Measurements from ENCODE around the gene POLR3GL.
"Not testable (repeated sequence)": the region's sequence is repeated elsewhere in the genome, so short reads cannot be mapped to it uniquely, and the experiment has no call there.

The POLR3GL gene

DNA sequence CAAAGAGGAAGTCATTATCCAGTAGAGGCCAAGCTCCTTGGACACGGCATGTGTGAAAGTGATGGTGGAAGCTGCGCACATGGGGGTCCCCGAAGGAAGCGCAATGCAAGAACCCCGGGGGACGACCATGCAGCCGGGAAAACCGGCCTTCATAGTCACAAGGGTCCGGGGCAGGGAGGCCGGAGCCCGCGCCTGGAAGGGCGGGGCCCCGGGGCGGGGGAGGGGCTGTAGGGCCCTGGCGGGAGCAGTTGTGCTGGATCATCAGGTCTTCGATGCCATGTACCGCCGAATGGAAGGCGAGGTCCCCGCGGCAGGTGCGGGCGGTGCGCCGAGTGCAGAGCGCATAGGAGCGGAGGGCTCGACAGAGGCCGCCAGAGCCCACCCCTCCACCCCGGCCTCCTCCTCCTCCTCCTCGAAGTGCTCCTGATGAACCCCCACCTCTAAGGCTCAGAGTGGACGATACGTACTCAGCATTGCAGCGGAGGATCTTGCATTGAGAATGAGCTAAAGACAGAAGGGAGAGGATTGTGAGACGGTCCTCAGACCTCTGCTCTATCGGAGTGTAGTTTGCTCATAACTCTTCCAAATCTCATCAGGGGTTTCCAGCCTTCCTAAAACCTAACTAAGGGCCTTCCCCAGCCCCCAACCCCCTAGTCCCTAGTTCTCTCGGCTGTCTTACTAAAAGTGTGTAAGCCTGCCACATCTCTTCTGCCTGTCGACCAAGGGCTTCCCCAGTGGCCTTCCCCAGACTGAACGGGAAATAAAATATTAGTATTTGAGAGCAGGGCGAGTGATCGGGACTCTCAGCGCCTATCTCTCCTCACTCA lies 55.0 kb downstream of the POLR3GL start:
- DNase-seq (ENCODE audit: extremely low read depth, low read depth): no peak
- TF ChIP-seq CTCF (IDR thresholded peaks at IDR 0.05; ENCODE audit: low read depth, low read length): no peak

GRCh38 chr1:146020058-146021049 lies 55.9 kb downstream of the POLR3GL start:
- no peak for TF ChIP-seq CTCF (IDR thresholded peaks at IDR 0.05; ENCODE audit: low read depth, low read length)
- no peak for DNase-seq (ENCODE audit: extremely low read depth, low read depth)

DNA sequence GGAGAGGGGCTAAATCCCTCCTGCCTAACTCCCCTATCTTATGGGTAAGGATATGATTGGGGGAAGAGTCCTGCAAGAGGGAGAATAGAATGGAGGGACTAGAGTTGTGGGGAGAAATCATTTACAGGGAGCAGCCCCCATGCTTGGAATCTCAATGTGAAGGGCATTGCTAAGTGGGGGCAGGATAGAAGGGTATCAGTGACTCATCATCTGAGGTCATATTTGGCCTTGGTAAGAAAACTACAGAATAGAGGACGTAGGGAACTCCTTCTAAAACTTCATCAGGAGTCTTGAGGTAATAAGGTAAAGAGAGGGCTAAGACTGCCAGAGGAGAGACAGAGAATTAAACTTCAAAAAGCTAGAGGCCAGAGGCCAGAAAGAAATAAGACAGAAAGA lies 56.6 kb downstream of the POLR3GL start:
- no peak for TF ChIP-seq CTCF (IDR thresholded peaks at IDR 0.05; ENCODE audit: low read depth, low read length)
- no peak for DNase-seq (ENCODE audit: extremely low read depth, low read depth)

DNA sequence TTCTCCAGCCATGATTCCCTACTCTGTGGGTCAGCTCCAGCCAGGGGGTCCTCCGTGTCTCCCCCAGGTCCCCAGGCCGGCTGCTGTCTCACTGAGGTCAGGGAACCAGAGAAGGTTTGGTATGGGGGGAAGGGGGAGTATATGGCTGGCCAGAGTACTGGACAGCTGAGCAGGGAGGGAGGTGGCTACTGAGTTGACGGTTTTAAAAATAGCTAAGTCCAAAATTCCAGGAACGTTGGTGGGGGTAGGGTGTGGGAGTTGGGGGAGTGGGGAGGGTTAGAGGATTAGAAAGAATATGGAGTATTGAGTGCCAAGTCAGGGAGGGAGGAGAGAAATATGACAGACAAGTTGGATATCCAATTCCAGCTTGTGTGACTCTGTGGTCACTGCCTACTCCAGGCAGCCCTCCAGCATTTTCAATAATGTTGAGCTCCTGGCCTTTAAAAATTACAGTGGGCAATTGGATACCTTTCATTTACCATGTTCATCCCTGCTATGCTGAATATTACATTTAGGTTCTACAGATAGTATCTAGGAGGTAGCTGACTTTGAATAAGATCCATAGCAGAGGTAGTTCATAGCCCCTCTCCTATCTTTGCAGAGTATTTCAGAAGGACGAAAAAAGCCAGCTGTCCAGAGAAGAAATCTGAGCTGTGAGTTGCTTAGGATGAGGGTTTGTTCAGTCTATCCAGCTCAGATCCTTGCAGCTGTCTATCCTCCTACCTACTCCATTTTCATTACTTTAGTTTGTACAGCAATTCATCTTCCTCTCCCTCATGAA lies 57.3 kb downstream of the POLR3GL start, which contains the start of gene HJV:
TSS of gene HJV (minus strand) at position 114 of the 781 bp plus-strand sequence. CDS start 1,504 bp downstream, outside the sequence.
- no peak for DNase-seq (ENCODE audit: extremely low read depth, low read depth)
- no peak for TF ChIP-seq CTCF (IDR thresholded peaks at IDR 0.05; ENCODE audit: low read depth, low read length)

DNA sequence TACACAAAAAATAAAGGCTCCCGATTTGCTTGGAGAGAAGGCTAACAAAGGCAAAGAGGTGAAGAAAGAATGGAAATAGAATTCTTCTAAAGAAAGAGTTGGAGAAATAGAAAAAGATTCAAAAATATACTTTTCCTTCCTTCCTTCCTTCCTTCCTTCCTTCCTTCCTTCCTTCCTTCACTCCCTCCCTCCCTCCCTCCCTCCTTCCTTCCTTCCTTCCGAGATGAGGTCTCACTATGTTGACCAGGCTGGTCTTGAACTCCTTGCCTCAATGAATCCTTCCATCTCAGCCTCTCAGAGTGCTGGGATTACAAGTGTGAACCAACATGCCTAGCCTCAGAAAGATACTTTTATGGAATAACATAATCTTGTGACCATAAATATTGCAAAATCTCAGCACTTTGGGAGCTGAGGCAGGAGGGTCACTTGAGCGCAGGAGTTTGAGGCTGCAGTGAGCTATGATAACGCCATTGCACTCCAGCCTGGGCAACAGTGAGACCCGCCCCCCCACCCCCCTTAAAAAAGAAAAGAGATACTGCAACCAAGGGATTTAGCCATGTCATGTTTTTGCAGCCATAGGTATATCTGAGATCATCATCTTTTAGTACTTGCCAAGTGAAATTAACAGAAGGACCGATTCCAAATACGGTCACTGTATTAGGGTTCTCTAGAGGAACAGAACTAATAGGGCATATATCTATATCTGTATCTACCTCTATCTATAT lies 58.1 kb downstream of the POLR3GL start:
- no peak for TF ChIP-seq CTCF (IDR thresholded peaks at IDR 0.05; ENCODE audit: low read depth, low read length)
- DNase-seq (ENCODE audit: extremely low read depth, low read depth): no peak

- not testable (repeated sequence) for DNase-seq (ENCODE audit: extremely low read depth, low read depth)
Observed at GRCh38 chr1:146025787-146026495, 61.5 kb downstream of the POLR3GL start.

GRCh38 chr1:146026650-146027049 lies 62.2 kb downstream of the POLR3GL start:
- not testable (repeated sequence) for DNase-seq (ENCODE audit: extremely low read depth, low read depth)

All from AG09319 (cell line).